Right ventricle myocardium superior (tissue), 1 donor: ENCODE measurements around the gene PTCSC3. TPM values are rescaled to one million over a fixed set of nuclear protein-coding genes. Genes with fewer than 3 reads are reported as not detected.
"Not testable (repeated sequence)": the region's sequence is repeated elsewhere in the genome, so short reads cannot be mapped to it uniquely, and the experiment has no call there.

Experiments used
- ATAC-seq: fragments of 200-7000 bp; cut with Tn5 transposase; one replicate; pipeline ENCODE4 v1.9.1; 2020; ENCODE audit warnings: mild to moderate bottlenecking; ENCODE audit not compliant: poor library complexity
- DNase-seq: peaks from one replicate; pipeline ENCODE4 v3.0.0-alpha.2; 2020
- intact Hi-C: fragments of 100-400 bp; cut with DNase I; formaldehyde crosslinking; loops from one replicate; pipeline ENCODE4 v1.11.2; 2022
- total RNA-seq: library from RNA; stranded (reverse); fragmentation: NEBNext Ultra II Directional; extraction: Animal tissue kit (Norgen Biotek cat#: 25700); gene quantifications from one replicate; pipeline ENCODE4 v1.2.1, GENCODE V29; 2021
- donor health status: DM: no; HTN: yes; CAD: no; lungs with severe emphysema.

PTCSC3 gene
- total RNA-seq, 1 donor from 2014 or later = not detected

DNA sequence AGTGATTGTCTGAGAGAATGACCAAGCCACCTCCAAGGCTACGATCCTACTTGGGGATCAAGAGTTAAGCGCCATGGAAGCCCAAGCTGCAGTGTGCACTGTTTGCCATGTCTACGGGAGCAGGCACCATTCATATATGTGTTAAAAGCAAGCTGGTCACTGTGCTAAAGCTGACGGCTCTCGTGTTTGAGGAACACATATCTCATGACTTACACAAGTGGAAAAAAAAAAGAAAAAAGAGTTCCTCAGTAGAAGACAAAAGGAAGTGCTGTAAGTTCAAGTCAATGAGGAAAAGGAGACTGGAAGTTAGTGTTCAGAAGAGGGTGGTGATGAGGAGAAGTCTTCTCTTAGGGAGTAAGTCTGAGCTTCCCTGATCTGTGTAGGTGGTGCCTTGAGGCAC, 4.9 kb upstream of the PTCSC3 start:
- DNase-seq (no peak), ATAC-seq (no peak)
- intact Hi-C loops = no loop called here

DNA sequence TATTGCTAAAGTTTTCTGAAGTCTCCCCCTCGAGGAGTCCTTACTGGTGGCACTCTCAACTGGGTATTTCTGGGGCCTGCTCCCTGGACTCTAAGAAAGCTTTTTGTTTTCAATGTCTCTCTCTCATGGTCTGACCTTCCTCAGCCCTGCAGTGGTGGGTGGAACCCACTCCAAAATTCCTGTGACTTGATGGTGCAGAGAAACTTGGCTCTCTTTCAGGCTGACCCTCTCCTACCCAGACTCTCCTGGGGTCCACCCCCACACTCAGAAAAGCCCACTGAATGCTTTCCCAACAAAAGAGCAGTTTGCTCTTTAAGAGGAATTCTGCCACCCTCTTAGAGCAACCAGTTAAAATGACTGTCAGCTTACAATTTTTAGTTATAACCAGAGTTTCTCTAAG, 967 bp upstream of the PTCSC3 start:
- ATAC-seq (no peak), DNase-seq (no peak)
- intact Hi-C loops = no loop called here

DNA sequence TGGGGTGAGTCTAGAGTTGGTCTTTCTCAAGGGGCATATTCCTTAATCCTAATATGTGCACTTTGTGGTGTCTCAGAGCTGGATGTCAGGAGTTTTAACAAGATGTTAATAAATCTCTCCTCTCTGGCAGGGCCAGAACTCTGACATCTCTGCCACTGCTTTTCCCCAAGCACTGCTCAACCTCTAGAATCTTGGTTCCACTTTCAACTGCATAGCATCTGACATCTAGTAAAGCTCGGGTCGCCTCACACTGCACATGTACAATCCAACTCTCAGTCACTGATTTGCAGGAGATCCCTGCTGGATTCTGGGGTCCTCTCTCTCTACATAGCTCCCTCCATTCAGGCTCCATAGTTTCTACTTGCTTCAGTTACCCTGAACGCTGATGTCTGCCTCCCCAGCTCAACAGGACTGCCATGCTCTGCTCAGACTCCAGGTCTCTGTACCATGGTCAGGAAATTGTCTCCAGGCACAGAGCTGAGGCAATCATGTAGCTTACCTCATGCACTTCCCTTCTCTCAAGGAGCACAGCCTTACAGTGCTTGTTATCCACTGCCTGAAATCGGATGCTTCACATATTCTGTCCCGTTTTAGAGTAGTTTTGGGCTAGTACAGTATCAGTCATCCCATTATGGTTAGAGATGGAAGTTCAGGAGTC, 1.6 kb downstream of the PTCSC3 start:
- ATAC-seq = no peak

DNA sequence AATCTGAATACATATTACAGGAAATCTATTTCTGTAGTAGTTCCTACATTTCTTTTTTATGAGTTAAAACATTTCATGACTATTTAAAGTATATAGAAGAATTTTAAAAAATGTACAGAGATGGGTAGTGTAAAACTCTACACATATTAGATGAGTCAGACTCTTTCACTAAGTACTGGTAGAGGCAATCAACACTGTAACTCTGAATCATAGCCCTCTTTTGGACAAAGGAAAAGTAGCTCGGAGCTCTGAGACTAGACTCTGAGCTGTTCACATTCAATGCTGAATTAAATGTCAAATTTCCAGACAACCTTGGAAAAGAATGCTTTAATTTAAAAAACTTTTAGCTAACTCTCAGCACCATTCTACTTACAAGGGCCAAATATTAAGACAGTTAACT, 3.4 kb downstream of the PTCSC3 start:
- DNase-seq = no peak
- intact Hi-C loops = no loop called here
- ATAC-seq = no peak

More for the DNA sequence above, 1.6 kb downstream of the PTCSC3 start:
- intact Hi-C loops = no loop called here
- no peak for DNase-seq

DNA sequence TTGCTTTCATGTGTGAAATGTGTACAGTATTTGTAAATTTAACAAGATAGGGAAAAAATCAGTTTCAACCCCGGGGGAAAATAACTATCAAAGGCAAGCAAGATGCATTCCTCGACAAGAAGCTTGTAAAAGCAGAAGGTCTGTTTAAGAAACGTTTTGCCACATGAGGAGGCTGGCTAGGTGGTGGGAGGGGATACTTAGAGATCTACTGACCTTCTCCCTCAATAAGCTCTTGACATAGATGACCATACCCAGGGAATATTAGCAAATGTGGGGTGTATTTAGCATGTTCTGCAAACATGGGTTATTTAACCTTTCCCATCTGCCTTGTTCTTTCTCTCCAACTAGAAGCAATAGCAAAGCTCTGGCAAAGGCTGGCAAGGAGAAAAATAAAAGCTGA, 4.9 kb downstream of the PTCSC3 start:
- no peak for ATAC-seq
- intact Hi-C loops = no loop called here
- no peak for DNase-seq

DNA sequence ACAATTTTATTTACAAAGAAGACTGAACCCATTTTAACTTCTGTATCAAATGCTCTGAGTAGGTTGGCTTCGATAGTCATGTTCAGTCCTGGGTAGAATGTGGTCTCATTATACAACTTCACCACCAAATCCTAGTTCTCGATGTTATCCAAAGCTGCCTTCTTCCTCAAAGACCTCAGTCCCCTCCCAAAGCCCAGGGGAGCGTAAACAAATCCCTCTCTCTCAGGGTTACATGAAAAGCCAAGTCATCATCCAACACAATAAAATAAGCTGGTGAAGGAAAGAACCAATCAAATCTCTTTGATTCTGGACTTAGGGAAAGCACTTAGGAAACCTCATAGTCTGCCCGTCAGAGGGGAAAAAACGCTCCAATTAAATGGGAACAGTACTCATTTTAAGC, 9.1 kb downstream of the PTCSC3 start:
- intact Hi-C loops = no loop called here

DNA sequence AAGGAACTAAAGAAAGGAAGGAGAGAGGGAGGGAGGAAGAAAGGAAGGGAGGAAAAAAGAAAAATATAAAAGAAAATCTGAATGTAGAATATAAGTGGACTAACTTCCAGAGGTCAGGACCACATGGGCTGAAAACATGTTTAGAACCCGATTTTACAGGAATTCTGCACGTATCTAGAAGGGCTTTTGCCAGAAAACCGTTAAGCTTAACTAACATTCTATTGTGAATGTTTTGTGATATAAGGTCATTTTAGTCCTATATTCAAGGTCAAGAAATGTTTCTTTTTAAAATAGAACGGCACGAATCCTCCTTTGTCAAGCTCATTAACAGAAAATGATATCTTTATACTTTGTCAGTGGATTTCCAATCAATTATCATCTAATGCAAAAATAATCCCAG, 13.1 kb downstream of the PTCSC3 start:
- intact Hi-C loops = no loop called here
- ATAC-seq (no peak), DNase-seq (no peak)

More for the DNA sequence above, 9.1 kb downstream of the PTCSC3 start:
- DNase-seq = no peak
- ATAC-seq = no peak

DNA sequence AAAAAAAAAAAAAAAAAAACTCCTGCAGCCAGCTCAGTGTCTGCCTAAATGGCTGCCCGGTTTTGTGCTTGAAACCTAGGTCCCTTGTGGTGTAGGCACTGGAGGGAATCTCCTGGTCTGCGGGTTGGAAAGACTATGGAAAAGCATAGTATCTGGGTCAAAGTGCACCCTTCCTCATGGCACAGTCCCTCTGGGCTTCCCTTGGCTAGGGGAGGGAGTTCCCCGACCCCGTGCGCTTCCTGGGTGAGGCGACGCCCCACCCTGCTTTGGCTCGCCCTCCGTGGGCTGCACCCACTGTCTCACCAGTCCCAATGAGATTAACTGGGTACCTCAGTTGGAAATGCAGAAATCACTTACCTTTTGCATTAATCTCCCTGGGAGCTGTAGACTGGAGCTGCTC, 14.3 kb downstream of the PTCSC3 start:
- no peak for ATAC-seq
- intact Hi-C loops = no loop called here
- DNase-seq = no peak

DNA sequence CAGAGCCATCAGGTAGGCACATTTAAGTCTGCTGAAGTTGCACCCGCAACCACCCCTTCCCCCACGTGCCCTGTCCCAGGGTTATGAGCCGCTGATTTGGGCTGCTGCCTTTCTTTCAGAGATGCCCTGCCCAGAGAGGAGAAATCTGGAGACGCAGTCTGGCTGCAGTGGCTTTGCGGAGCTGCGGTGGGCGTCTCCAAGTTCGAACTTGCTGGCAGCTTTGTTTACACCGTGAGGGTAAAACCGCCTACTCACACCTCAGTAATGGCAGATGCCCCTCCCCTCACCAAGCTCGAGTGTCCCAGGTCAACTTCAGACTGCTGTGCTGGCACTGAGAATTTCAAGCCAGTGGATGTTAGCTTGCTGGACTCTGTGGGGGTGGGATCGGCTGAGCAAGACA, 14.7 kb downstream of the PTCSC3 start:
- intact Hi-C loops = no loop called here
- ATAC-seq = no peak
- no peak for DNase-seq

DNA sequence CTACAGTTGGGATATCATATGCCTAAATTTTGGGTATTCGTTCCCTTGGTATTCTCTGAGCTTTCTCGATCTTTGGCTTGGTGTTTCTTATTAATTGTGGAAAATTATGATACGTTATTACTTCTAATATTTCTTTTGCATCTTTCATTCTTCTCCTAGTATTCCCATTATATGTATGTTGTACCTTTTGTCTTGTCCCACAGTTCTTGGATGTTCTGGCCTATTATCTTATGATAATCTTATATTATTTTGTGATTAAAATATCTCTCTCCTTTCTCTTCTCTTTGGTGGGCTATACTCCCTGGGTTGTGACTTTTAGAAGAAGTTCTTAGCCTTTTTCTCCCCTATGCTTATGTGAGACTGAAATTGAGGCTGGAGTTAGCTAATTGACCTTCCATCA, 25.2 kb downstream of the PTCSC3 start:
- ATAC-seq (no peak), DNase-seq (no peak)
- intact Hi-C loops = no loop called here

DNA sequence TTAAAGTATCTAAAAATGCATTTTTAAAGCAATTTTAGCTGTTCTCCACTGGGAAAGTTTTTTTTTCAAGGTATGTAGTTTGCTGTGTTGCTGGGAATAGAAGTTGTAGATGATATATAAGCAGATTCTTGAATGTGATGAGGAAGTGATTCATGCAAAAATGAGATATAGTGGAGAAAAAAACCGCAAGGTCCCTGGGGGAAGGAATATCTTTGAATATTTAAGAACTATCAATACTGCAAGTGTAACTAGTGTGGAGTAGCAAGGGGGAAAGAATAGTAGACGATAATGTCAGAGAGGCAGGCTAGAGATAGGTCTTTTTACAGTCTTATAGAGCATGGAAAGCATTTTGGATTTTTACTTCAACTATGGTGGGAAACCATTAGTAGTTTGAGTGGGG, 42.5 kb downstream of the PTCSC3 start:
- ATAC-seq (no peak), DNase-seq (no peak)
- intact Hi-C loops = no loop called here

DNA sequence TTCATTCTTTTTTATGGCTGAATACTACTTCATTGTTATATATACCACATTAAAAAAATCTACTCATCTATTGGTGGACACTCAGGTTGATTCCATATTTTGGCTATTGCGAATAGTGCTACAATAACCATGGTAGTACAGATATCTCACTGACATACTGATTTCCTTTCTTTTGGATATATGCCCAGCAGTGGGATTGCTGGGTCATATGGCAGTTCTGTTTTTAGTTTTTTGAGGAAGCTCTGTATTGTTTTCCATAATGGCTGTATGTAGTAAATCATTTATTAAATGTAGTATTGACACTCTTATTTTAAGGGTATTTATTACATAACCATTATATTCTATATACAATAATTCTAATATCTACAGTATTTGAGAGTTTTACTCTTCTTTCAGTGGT, 43.7 kb downstream of the PTCSC3 start:
- DNase-seq (no peak), ATAC-seq (no peak)
- intact Hi-C loops = no loop called here

DNA sequence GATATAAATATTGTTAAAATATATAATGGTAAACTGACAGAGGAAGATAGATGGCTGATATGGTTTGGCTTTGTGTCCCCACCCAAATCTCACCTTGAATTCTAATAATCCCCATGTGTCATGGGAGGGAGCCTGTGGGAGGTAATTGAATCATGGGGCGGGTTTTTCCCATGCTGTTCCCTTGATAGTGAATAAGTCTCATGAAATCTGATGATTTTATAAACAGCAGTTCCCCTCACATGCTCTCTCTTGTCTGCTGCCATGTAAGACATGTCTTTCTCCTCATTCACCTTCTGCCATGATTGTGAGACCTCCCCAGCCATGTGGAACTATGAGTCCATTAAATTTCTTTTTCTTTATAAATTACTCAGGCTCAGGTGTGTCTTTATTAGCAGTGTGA, 46.3 kb downstream of the PTCSC3 start:
- no peak for ATAC-seq
- intact Hi-C loops = no loop called here
- no peak for DNase-seq

DNA sequence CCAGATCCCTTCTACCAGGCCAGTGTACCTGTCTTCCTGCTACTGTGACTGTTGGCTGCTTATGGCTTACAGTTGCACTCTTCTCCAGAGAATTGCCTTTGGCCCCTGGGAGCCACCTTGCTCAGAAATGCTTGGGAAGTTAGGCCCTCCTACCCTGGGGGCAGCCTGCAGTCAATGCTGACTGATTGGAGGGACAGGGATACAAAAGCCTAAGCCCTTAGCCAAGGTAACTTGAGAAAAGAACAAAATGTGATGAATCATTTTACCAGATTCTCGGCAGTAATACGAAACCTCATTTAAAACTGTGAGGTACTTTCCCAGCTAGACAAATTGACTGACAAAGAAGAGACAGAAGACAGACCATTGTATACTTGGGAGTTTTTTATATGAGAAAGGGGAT, 47.3 kb downstream of the PTCSC3 start:
- ATAC-seq = no peak
- intact Hi-C loops = no loop called here
- no peak for DNase-seq

DNA sequence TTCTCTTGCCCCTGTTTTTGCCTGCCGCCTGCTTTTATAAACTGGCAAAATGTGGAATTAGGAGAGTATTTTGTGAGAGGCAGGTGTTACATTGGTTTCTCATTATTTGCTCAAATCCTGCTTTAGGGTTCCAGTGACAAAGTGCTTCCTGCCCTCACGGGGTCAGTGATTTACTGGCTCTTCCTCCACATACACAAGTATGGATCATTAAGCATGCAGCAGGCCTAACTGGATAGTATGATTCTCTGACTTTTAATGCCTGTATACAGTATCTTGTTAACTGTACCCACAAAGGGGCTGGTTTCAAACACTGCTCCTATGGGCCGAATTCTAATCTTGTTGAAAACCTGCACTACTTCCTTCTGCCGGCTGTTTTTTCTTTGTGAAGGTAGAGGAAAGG, 63.2 kb downstream of the PTCSC3 start:
- intact Hi-C loops = no loop called here
- ATAC-seq = no peak
- DNase-seq = no peak

DNA sequence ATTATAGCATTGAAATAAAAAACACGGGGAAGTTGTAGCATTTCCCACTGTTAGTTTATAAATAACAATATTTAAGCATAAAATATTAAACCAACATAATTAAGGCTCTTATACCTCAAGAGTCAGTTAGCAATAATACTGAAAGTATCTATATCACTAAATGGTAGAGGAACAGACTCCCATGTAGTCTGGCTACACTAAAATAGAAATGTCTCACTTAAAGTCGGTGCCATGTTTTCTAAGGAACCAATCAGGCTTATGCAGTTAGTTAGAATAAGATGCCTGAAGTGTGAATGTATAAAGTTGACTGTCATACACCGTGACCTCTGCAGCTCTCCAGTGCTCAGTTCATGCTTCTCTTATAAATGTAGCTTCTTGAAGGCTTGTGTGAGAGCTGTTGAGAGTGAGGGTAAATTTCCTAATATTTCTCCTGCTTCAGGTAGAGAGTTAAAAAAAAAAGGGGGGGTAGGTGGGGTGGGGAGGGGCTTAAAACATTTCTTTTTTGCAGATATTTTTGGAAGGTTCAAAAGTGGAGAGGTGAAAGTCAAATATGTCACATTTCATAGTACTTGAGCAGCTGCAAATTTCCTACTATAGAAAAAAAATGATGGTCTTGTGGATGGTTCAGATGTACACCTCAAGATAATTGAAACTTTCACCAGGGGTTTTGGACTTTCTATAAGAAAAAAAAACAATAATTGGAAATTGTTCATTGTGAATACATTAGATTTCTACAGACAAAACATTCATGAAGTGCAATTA, 64.5 kb downstream of the PTCSC3 start:
- ATAC-seq = no peak
- intact Hi-C loops = no loop called here
- no peak for DNase-seq

DNA sequence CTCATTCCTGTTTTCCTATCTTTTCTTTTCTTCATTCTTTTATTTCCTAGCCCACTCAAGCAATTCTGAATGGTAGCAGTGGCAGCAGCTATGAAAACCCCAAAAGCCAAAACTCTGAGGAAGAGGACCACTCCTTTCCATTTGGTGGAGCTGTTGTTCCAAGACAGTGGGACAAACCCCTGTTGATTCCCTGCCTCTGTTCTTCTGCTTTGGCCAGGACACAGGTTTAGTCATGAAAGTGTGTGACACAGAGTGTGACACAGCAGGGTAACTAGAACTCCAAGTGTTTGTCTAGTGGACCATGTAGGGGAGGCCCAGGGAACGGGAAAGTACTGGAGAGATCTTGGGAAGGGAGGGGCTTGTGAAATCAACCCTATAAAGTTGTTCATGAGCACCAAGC, 71.1 kb downstream of the PTCSC3 start:
- no peak for DNase-seq
- intact Hi-C loops = no loop called here
- ATAC-seq = no peak

DNA sequence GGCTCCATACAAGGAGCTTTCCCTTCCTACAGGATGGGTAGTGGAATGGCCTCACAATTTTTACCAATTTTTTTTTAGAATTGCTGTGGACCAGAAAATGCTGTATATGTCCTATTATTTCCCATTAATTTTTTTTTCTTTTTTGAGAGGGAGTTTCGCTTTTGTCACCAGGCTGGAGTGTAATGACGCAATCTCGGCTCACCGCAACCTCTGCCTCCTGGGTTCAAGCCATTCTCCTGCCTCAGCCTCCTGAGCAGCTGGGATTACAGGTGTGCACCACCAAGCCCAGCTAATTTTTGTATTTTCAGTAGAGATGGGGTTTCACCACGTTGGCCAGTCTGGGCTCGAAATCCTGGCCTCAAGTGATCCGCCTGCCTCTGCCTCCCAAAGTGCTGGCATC, 72.3 kb downstream of the PTCSC3 start:
- ATAC-seq, intact Hi-C loops, DNase-seq: not testable (repeated sequence)

DNA sequence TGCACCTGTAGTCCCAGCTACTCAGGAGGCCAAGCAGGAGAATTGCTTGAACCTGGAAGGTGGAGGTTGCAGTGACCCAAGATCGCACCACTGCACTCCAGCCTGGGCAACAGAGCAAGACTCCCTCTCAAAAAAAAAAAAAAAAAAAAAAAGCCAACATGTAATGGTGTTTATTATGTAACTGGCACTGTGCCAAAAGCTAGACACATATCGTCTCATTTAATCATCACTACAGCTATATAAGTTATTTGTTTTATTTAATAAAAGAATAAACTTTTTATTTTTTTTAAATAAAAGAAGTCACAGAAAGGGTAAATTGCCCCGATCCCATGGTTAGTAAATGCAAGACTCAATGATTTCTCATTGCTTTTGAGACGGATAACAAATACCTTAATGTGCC, 76.9 kb downstream of the PTCSC3 start:
- DNase-seq (no peak), ATAC-seq (no peak)
- intact Hi-C loops = no loop called here

DNA sequence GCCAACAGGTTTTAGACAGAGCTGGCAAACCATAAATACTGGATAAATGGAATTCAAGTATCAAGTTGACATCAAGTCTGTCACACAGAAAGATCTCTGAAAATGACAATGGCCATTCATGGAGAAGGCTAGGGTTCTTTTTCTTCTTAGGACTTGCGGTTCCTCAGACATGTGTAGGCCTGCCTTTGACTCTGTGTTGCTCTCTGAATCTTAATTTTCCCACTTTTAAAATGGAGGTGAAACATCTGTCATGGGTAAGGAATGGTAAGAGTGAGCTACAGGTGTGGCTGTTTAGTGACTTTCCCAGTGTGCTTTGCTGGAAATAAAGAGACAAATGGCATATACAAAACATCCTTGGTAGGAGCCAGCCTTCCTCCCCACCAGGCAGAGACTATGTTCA, 79.2 kb downstream of the PTCSC3 start:
- ATAC-seq = no peak
- intact Hi-C loops = no loop called here
- DNase-seq = no peak

DNA sequence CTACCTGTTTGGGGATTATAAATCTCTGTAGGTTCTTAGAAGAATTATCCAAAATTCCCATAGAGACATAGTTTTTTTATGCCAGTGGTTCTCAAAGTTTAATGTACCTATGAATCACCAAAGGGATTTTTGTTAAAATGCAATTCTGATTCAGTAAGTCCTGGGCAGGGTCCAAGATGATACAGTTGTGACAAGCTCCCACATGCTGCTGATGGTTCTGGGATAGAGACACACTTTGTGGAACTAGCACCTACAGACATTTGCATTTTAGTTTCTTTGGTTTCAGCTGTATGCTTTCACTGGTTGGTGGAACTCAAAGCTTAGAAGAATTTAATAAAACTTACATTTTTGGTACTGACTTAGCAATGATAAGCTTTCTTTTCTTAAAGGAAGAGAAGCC, 80.4 kb downstream of the PTCSC3 start:
- no peak for DNase-seq
- no peak for ATAC-seq
- intact Hi-C loops = no loop called here
